Fibroblast of skin of left biceps (primary cell): ENCODE results near the gene ZDHHC11B.
"Not testable (repeated sequence)": the region's sequence is repeated elsewhere in the genome, so short reads cannot be mapped to it uniquely, and the experiment has no call there.

Experiments
- DNase-seq, 2 experiments: peaks; one replicate each; pipeline ENCODE4 v3.0.0-alpha.2; 2013; ENCODE audit warnings: low read depth in 2 of 2

Gene ZDHHC11B, protein sequence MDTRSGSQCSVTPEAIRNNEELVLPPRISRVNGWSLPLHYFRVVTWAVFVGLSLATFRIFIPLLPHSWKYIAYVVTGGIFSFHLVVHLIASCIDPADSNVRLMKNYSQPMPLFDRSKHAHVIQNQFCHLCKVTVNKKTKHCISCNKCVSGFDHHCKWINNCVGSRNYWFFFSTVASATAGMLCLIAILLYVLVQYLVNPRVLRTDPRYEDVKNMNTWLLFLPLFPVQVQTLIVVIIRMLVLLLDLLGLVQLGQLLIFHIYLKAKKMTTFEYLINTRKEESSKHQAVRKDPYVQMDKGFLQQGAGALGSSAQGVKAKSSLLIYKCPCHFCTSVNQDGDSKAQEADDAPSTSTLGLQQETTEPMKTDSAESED

DNA sequence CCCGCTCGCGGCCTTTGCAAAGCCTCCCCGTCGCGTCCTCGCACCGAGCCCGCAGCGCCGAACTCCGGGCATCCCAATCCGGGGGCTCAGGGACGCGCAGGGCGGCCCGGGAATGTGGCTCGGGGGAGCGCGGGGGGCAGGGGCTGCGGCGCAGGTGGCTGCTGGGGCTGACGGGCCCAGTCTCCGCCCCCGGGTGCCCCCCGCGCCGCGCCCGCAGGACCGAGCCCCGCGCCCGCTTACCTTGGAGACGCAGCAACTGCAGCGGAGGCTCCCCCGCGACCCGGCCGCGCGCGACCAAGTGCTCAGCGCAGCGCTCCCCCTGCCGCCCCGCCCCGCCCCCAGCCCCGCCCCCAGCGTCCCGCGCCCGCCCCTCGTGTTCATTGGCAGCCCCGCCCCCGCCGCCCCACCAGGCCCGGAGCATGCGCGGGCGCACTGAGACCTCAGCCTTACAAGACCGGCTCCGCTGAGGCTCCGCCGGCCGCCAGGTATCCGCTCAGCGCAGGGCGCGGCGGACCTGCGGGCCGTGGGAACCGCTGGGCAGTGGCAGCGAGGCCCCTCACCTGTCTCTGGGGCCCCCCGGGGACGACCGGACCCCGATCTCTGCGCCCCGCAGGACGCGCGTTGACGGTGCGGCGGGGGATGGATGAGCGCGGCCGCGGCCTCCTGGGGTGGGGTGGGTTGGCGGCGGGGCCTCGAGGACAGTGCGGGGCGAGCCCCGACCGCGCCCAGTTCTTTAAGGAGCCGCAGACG is at the start of gene ZDHHC11B:
Gene ZDHHC11B, minus strand, starts transcription at position 302 of the 750 bp plus-strand sequence. CDS start 17,810 bp downstream, outside the sequence.
- peak; percentile 30 to 36 for DNase-seq

DNA sequence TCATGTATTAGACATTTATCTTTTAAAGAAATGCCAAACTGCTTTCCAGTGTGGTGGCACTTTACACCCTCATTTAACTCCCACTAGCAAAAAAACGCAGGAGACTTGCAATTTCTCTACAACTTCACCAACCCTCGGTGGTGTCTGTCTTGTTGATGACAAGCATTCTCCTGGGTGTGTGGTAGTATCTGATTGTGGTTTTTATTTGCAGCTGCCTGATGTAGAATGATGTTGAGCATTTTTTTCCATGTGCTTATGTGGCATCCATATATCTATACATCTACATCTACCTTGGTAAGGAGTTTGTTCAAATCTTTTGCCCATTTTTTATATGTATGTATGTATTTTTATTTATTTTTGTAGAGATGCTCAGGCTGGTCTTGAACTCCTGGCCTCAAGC is 49.5 kb upstream of the ZDHHC11B start:
- not testable (repeated sequence) for DNase-seq

DNA sequence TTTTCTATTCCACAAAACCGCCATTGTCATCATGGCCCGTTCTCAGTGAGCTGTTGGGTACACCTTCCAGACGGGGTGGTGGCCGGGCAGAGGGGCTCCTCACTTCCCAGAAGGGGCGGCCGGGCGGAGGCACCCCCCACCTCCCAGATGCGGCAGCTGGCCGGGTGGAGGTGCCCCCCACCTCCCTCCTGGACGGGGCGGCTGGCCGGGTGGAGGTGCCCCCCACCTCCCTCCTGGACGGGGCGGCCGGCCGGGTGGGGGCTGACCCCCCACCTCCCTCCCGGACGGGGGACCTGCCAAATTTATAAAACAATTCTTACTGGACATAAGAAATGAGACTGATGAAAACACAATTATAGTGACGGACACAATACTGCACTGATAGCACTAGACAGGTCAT is 43.7 kb upstream of the ZDHHC11B start:
- not testable (repeated sequence) for DNase-seq

DNA sequence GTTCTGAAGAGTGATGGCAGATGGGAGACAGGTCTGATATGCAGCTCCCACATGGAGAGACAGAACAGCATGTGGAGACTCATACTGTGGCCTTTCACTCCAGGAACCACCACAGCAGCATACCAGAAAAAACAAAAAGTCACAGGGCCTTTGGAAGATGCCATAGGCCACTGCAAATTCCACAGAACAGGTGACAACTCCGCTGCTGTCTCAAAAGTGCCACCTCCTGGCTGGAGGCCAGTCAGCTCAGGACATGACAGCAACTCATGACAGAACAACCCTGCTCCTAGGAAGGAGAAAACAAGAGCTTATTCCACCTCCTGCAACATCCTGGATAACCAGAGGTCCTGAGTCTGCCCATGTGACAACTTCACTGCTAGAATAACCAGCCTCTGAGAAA is 41.0 kb upstream of the ZDHHC11B start:
- DNase-seq: not testable (repeated sequence)

DNA sequence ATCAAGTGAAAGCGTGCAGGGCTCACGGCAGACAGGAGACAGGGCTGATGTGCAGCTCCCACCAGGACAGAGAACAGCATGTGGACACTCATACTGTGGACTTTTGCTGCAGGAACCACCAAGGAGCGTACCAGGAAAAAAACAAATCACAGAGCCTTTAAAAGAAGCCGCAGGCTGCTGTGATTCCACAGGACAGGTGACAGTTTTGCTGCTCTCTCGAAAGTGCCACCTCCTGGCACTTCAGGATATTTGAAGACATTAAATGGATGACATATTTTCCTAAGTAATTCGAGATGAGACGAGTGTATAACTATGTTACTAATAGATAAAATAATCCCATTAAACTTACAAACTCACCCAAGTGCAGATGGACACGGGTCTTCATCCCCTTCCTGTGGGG is 37.0 kb upstream of the ZDHHC11B start:
- DNase-seq: no peak

DNA sequence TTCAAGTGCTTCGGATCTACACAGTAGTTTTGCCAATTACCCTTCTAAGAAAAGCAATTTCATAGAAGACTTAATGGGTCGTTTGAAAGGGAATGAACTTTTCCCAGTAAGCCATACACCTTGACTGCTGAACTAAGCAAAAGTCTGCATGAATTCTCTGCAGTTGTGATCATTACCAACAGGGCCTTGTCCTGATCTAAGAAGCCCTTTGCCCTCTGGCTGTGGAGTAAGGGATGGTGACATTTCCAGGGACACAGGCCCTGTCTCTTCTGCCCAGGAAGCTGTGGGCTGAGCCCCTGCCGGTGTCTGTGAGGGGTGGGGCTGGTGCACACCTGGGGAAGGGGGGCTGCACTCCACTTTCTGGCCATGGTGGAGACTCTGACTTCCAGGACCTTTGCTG is 35.7 kb upstream of the ZDHHC11B start:
- DNase-seq: no peak

DNA sequence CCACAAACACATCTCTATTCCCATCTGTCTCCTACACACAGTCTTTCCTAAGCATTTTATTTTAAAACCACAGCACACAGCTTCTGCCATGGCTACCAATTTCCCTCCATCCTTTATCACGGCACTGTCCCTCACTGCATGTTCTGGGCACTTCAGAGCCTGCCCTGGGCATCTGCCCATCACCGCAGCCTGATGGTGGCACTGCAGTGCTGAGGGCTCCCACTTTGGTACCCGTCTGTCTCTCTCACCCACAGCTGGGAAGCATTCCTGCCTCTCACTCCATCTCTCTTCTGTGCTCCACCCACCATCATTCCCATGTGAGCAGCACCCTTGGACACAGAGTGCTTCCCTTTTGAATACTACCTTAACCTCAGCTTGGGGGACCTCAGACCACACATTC is 34.5 kb upstream of the ZDHHC11B start:
- no peak for DNase-seq

DNA sequence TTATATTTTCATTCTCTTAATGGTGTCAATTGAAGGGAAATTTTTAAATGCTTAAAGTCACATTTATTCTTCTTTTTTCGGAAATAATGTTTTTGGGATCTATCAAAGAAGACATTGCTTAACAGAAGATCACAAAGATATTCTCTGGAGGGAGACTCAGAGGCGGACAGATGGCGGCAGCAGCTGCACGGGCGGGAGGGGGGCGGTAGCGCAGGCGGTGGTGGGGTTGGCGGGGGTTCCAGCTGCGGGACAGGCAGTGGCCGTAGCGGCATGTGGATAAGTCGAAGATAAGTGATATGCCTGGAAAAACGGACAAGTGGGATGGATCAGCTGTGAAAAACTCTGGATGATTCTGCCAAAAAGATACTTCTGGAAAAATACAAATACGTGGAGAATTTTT is 31.6 kb upstream of the ZDHHC11B start:
- no peak for DNase-seq

DNA sequence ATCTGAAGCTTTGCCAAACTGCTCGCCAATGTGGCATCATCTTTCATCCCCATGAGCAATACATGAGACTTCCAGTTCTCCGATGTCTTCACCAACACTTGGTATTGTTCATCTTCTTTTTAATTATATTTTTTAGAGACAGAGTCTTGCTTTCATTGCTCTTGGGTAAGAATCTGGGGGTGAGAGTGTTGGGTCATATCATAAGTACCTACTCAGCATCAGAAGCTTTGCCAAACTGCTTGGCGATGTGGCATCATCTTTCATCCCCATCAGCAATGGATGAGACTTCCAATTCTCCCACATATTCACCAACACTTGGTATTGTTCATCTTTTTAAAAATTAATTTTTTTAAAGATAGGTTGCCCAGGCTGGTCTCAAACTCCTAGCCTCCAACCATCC is 30.9 kb upstream of the ZDHHC11B start:
- DNase-seq: no peak

DNA sequence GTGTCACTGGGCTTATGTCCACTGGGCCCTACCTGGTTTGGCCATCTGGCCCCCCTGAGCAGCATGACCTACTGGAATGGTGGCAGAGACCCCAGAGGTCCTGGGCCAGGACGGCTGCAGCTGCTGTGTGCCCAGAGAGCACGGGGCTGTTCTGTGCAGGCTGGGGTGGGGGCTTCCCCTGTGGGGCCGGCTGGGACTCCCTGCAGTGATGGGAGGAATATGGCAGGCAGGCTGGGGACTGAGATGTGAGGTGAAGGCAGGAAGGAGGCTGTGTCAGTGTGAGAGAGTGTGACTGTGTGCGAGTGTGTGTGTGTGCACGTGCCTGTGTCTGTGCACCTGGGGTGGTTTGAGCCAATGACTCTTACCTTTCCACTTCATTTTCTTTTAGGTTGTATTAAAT is 29.0 kb upstream of the ZDHHC11B start:
- DNase-seq: not testable (repeated sequence)

DNA sequence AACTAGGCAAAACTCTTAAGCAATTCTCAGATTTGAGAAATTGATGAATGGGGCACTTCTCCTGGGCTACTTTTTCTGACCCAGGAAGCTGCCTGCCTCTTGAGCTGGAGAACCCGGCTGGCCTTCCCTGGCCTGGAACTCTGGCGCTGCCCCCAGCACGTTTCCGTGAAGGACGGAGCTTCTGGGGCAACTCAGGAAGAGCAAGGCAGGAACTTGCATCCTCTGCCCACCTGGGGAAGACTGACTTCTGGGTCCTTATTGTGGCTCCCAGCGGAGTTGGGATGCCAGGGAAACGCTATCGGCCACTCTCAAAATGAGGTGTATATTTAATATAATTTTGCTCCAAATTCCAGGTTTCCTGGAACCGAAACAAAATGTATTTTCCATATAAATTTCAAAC is 26.9 kb upstream of the ZDHHC11B start:
- not testable (repeated sequence) for DNase-seq

DNA sequence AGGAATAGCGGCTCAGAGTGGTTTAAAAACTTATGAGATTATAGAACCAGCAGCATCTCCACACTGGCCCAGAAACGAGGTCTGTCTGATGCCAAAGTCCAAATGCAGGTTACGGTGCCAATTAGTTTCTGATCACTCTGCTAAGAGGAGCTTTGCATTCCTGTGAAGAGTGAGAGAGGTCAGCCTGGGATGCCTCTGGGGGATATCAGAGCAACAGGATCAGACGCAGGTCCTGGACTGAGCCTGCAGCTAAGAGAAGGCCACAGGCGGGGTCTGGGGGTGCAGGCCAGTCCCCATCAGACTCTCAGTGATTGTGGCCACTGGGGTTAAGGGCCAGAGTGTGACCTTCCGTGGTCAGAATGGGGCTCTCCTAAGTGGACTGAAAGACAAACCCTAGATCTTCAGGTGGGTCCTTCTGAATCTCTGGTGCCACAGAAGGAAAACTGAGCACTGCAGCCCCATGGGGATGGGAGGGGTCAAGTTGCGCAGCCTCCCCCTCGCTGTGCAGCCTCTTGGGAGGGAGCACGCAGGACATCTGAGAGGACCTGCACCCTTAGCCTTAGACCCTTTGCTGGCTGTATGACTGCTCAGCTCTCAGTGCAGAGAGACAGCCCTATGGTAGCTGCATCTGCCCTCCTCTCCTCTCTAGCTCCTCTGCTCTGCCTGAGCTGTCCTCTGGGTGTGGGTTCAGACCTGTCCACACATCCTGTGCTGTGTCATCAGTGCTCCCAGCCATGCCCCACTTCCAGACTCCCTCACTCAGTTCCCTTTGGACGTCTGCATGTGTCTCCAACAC is 23.4 kb upstream of the ZDHHC11B start:
- not testable (repeated sequence) for DNase-seq

DNA sequence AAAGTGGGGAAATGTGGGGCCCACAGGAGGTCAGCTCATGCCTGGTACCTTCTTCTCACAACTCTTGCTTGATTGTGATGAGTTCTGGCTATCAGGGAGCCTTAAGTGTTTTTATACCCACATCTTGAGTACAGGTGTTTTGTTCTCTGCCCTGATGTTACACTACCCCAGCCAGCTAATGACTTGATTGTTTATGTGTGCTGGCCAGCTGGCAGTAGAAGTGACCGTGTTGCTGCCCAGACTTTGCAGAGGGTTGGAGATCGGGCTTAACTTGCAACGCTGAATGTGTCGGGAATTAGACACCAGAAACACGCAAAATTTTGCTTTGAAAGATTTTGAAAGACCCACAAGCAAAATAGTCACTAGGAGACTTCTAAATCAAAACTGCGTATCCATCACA is 16.9 kb upstream of the ZDHHC11B start:
- DNase-seq: no peak

DNA sequence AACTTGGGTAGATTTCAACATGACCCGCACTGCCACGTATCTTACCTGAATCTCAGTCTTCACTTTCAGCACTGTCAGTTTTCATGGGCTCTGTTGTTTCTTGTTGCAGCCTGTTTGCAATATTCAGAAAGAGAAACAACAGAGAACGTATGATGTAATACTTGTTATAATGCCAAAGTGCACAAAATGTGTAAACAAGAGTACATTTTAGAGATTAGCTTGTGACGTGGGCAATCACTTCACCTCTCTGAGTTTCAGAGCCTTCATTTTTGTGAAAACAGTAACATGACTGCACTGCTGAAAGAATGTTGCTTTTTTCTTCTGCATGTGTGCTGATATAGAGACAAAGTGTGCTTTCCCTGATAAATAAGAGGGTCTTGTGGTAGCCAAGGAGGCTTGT is 16.5 kb upstream of the ZDHHC11B start:
- DNase-seq: not testable (repeated sequence)

DNA sequence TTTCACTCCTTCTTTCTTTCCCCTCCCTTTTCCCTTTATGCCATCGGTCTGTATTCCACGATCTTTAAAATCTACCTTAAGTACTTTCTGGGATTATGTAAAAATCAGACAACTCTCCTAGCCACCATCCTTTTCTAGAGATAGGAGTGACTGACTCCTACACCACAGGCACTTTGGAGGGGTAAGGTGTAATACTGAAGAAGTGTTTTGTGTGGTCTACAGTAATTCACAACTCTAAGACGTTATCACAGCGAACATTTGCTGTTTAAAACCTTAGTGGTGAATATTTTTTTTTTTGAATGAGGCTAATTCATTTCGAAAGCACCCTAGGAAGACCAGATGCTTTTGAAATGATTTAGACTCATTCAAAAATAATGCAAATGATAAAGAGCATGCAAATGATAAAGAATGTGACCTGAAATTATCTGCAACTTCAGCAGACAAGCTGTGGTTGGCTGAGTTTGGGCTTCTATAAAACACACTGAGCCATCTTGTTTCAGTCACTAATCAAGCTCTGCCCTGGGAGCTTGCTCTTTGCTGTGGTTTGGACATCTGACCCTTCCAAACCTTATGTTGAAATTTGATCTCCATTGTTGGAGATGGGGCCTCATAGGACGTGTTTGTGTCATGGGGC is 14.1 kb upstream of the ZDHHC11B start:
- DNase-seq: not testable (repeated sequence)

DNA sequence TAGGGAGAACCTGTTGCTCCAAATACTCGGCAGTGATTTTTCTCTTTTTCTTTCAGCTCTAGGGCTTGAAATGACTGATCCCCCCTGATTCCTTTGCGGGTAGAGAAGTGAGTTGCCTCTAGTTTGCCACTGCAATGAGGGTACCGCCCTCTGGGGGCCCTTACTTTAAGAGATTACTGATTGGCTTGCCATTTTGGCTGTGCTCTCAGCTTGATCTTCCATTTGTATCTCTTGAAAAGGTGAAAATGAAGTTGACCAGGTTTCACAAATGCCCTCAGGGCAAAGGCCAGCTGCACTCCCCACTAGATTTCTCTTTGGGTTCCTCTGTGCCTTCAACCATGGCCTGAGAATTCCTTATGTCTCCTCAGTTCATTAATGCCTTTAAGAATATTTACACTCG is 13.5 kb upstream of the ZDHHC11B start:
- not testable (repeated sequence) for DNase-seq

DNA sequence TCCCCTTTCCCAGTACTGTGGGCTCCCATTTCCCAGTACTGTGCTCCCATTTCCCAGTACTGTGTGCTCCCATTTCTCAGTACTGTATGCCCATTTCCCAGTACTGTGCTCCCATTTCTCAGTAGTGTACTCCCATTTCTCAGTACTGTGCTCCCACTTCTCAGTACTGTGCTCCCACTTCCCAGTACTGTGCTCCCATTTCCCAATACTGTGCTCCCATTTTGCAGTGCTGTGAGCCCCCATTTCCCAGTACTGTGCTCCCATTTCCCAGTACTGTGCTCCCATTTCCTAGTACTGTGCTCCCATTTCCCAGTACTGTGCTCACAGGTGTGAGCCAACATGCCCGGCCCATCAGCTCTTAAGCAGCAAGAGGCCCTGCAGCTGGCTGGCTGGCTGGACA is 11.3 kb upstream of the ZDHHC11B start:
- DNase-seq: not testable (repeated sequence)

DNA sequence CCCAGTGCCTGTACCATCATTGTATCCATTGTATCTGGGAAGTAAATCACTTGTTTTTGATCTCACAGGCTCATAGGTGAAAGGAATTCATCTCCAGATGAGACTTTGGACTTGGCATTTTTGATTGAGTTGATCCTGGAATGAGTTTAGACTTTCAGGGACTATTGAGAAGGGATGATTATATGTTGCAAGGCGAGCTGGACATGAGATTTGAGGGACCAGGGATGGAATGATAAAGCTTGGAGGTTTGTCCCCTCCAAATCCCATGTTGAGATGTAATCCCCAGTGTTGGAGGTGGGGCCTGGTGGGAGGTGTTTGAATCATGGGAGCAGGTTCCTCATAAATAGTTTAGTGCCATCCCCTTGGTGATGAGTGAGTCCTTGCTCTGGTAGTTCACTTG is 10.4 kb upstream of the ZDHHC11B start:
- not testable (repeated sequence) for DNase-seq

DNA sequence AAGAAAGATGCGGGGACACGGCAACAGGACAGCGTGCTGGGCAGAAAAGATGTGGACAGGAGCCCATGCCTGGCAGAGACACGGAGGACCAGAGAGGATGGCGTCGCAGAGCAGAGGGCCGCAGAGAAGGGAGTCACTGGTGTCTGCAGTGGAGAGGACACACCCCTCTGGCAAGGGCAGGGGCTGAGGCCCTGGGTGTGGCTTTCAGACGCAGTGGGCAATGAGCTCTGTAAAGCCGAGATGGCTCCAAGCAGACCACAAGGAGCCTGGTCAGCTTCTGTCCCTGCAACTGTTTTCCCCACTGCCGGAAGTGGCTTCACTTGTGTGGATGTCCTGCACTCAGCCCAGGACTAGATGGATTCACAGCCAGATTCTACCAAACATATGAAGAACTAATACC is 4.2 kb upstream of the ZDHHC11B start:
- DNase-seq: not testable (repeated sequence)

DNA sequence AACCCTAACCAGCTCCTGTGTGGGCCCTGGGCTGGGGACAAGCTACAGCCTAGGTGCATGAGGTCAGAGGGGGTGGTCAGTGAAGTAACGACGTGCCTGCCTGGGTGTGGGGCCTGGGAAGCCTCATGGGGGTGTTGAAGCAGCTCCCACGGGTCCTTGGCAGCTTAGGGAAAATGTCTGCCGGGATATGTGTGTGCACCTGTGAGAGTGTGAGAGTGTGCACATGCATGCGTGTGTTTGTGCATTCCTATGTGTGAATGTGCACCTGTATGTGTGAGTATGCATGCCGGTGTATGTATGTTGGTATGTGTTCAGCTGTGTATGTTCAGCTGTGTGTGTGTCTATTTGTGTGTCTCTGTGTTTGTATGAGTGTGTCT is 3.3 kb upstream of the ZDHHC11B start:
- not testable (repeated sequence) for DNase-seq

DNA sequence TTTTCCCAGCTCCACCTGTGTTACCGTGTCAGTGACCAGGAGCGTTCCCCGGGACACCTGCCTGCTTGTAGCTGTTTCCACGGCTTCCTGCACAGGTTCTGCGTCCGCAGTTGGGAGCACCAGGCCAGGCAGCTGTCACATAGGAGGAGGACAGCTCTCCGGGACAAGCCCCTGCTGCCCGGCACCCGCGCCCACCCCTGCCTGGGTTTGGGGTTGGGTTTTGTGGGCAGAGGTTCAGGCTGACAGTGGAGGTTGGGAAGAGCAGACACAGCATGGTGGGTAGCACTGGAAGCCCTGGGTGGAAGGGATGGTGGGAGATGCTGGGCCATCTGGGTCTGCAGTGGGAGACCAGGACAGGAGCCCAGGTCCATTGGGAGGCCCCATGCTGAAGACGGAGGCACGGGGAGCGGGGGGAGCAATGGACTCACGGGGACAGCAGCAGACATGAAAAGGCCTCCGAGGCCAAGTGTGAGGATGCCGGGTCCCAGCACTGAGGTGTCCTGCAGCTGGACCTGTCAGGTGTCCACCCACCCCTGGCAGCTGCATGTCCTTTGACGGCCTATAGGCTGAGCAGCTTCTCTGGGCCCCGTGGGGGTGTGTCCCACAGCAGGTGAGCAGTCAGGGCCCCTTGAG is 2.8 kb upstream of the ZDHHC11B start:
- DNase-seq: not testable (repeated sequence)
